GM12873 (cell line): ENCODE measurements around the gene TAC1.

Experiments used
- CTCF ChIP-seq: IDR thresholded peaks from 2 replicates; pipeline ENCODE4 v1.5.1; 2012; ENCODE audit warnings: low read depth, mild to moderate bottlenecking, moderate library complexity, low read length, control low read depth; ENCODE audit not compliant: insufficient read depth; ENCODE audit errors: missing control alignments

TAC1 gene

GRCh38 chr7:97731736-97732564 lies at the start of gene TAC1:
TAC1 (plus strand) TSS chr7:97732086; CDS start chr7:97732613, 527 bp downstream.
- TF ChIP-seq CTCF = no peak

- TF ChIP-seq CTCF = no peak
Measured at GRCh38 chr7:97685952-97686351, 45.9 kb upstream of the TAC1 start.

- no peak for TF ChIP-seq CTCF
Measured at GRCh38 chr7:97693586-97693985, 38.3 kb upstream of the TAC1 start.

GRCh38 chr7:97694355-97694754 lies 37.5 kb upstream of the TAC1 start:
- TF ChIP-seq CTCF = no peak

GRCh38 chr7:97697396-97697795 lies 34.5 kb upstream of the TAC1 start:
- no peak for TF ChIP-seq CTCF

- TF ChIP-seq CTCF = no peak
Measured at GRCh38 chr7:97722386-97722785, 9.5 kb upstream of the TAC1 start.

- TF ChIP-seq CTCF = no peak
Measured at GRCh38 chr7:97732565-97733275, 834 bp downstream of the TAC1 start.
